ENCODE data around the gene OR51D1. TPM values are rescaled to one million over a fixed set of nuclear protein-coding genes. Genes with fewer than 3 reads are reported as not detected.

OR51D1 gene
- total RNA-seq, 1 experiment from 2014 or later: not detected

DNA sequence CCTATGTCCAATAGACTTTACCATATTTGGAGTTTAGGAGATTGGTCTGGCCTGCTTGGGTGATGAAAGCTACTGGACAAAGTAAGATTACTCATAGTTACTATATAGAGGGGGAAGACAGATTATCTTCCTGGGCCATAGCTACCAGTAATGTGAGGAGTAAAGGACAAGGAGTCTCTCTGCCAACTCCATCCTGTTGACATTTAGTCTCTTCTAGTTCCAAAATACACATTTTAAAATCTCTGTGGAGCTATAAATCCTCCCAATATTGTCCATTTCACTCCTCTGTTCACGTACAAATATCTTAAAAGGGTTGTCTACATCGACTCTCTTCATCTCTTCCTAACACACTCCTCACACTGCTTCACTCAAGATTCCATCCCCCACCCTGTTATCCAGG is 1.1 kb upstream of the OR51D1 start:
- BruUV-seq (replicated peaks): no TSS peak
- TF ChIP-seq, protein P1, sequence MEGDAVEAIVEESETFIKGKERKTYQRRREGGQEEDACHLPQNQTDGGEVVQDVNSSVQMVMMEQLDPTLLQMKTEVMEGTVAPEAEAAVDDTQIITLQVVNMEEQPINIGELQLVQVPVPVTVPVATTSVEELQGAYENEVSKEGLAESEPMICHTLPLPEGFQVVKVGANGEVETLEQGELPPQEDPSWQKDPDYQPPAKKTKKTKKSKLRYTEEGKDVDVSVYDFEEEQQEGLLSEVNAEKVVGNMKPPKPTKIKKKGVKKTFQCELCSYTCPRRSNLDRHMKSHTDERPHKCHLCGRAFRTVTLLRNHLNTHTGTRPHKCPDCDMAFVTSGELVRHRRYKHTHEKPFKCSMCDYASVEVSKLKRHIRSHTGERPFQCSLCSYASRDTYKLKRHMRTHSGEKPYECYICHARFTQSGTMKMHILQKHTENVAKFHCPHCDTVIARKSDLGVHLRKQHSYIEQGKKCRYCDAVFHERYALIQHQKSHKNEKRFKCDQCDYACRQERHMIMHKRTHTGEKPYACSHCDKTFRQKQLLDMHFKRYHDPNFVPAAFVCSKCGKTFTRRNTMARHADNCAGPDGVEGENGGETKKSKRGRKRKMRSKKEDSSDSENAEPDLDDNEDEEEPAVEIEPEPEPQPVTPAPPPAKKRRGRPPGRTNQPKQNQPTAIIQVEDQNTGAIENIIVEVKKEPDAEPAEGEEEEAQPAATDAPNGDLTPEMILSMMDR (IDR thresholded peaks at IDR 0.05; ENCODE audit: unreplicated experiment): no peak
- Mint-ChIP-seq H3K36me3 (ENCODE audit: insufficient read depth, unreplicated experiment) (no peaks in the 10 kb centered on the region), H3K9me3 (ENCODE audit: low read depth, unreplicated experiment) (no peaks in the 10 kb centered on the region), H3K4me3 (ENCODE audit: low read depth, unreplicated experiment) (no peak overlapping the region), H3K27me3 (ENCODE audit: unreplicated experiment) (peaks cover 18% of the 10 kb centered on the region), H3K4me1 (ENCODE audit: low read depth, unreplicated experiment) (no peaks in the 10 kb centered on the region), H3K27ac (ENCODE audit: unreplicated experiment) (no peak overlapping the region)
- CTCF ChIA-PET: interaction anchor here (1.1 to 2.8 kb wide), 4 partner anchors 9 to 449 kb away, joined by 3 to 25 read pairs (median 6); no protein-coding TSS in a partner anchor
- intact Hi-C loops (cut with micrococcal nuclease; ENCODE audit: unreplicated experiment): loop anchor here (2.0 kb wide), 2 partner anchors 37 to 183 kb away; no protein-coding TSS in a partner anchor
- DNase-seq: no peak

DNA sequence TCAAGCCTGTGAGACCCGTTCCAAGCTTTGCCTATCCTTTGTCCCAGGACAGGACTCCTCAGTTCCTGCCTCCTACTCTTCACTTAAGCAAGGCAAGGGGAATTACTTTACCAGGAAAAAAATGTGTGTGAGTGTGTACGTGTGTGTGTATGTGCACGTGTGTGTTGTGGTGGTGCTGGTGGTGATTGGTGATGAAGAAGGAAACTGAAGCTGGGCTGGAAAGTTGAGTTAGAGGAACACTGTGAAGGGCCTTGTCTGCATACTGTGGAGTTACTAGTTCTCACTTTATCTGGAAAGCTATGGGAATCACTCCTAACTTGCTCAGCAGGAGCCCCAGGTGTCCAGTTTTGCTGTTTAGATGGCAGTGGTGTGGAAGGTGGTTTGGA is 378 bp downstream of the OR51D1 start:
- Mint-ChIP-seq H3K36me3 (ENCODE audit: insufficient read depth, unreplicated experiment) (no peaks in the 10 kb centered on the region), H3K4me1 (ENCODE audit: low read depth, unreplicated experiment) (no peaks in the 10 kb centered on the region), H3K4me3 (ENCODE audit: low read depth, unreplicated experiment) (no peak overlapping the region), H3K27ac (ENCODE audit: unreplicated experiment) (no peak overlapping the region), H3K27me3 (ENCODE audit: unreplicated experiment) (peaks cover 31% of the 10 kb centered on the region), H3K9me3 (ENCODE audit: low read depth, unreplicated experiment) (no peaks in the 10 kb centered on the region)
- intact Hi-C loops (cut with micrococcal nuclease; ENCODE audit: unreplicated experiment): loop anchor here (1.0 to 2.0 kb wide), 4 partner anchors 35 to 367 kb away; no protein-coding TSS in a partner anchor
- CTCF ChIA-PET: interaction anchor here (0.7 to 2.8 kb wide), 2 partner anchors 188 to 436 kb away, joined by 3 to 25 read pairs; no protein-coding TSS in a partner anchor
- no TSS peak for BruUV-seq (replicated peaks)
- TF ChIP-seq, protein P1 (IDR thresholded peaks at IDR 0.05; ENCODE audit: unreplicated experiment): no peak
- no peak for DNase-seq

DNA sequence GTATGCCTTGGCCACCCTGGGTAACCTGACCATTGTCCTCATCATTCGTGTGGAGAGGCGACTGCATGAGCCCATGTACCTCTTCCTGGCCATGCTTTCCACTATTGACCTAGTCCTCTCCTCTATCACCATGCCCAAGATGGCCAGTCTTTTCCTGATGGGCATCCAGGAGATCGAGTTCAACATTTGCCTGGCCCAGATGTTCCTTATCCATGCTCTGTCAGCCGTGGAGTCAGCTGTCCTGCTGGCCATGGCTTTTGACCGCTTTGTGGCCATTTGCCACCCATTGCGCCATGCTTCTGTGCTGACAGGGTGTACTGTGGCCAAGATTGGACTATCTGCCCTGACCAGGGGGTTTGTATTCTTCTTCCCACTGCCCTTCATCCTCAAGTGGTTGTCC is 2.7 kb downstream of the OR51D1 start:
- DNase-seq: no peak
- TF ChIP-seq, protein P1 (IDR thresholded peaks at IDR 0.05; ENCODE audit: unreplicated experiment): no peak
- intact Hi-C loops (cut with micrococcal nuclease; ENCODE audit: unreplicated experiment): no loop called here
- no peak overlapping the region for H3K4me3 Mint-ChIP-seq (ENCODE audit: low read depth, unreplicated experiment)
- H3K27me3 Mint-ChIP-seq (ENCODE audit: unreplicated experiment): peaks cover 53% of the 10 kb centered on the region
- no peak overlapping the region for H3K27ac Mint-ChIP-seq (ENCODE audit: unreplicated experiment)
- BruUV-seq (replicated peaks): no TSS peak
- H3K9me3 Mint-ChIP-seq (ENCODE audit: low read depth, unreplicated experiment): no peaks in the 10 kb centered on the region
- no peaks in the 10 kb centered on the region for H3K4me1 Mint-ChIP-seq (ENCODE audit: low read depth, unreplicated experiment)
- H3K36me3 Mint-ChIP-seq (ENCODE audit: insufficient read depth, unreplicated experiment): no peaks in the 10 kb centered on the region
- CTCF ChIA-PET: no interaction called here

DNA sequence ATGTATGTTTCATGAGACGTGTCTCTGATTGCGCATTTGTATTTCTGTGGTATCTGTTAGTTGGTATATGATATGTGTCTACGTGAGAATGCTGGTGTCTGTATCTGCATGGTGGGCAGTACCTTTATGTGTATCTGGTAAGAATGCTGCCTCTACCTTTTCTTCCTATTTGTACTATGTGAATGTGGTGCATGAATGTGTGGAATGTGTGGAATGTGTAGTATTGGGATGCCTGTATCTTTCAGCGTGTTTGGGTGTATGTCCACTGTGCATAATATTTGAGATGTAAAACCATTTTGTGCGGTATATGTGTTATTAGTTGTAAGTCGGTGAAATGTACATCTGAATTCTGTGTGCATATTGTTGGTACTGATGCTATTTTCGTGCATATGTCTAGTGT is 4.2 kb downstream of the OR51D1 start:
- no peak for DNase-seq
- H3K27me3 Mint-ChIP-seq (ENCODE audit: unreplicated experiment): peaks cover 60% of the 10 kb centered on the region
- no peaks in the 10 kb centered on the region for H3K36me3 Mint-ChIP-seq (ENCODE audit: insufficient read depth, unreplicated experiment)
- no TSS peak for BruUV-seq (replicated peaks)
- H3K9me3 Mint-ChIP-seq (ENCODE audit: low read depth, unreplicated experiment): no peaks in the 10 kb centered on the region
- CTCF ChIA-PET: no interaction called here
- TF ChIP-seq, protein P1 (IDR thresholded peaks at IDR 0.05; ENCODE audit: unreplicated experiment): no peak
- H3K27ac Mint-ChIP-seq (ENCODE audit: unreplicated experiment): no peak overlapping the region
- intact Hi-C loops (cut with micrococcal nuclease; ENCODE audit: unreplicated experiment): no loop called here
- H3K4me3 Mint-ChIP-seq (ENCODE audit: low read depth, unreplicated experiment): no peak overlapping the region
- no peaks in the 10 kb centered on the region for H3K4me1 Mint-ChIP-seq (ENCODE audit: low read depth, unreplicated experiment)

Data from Calu3 (cell line).